A673 (cell line): ENCODE data around the gene RBM19. TPM values are rescaled to one million over a fixed set of nuclear protein-coding genes. Genes with fewer than 3 reads are reported as not detected.

Experiments used
- BruUV-seq: library from RNA; stranded (reverse); fragments of 400-500 nt; replicated peaks from 2 replicates; lab custom pipeline; 2021; lab: Mats Ljungman, UMichigan
- CTCF ChIA-PET: fragments of 300-600 bp; sonication (Branson Sonifier 250); formaldehyde crosslinking; loops from one replicate; lab custom pipeline; 2022; ENCODE audit warnings: antibody characterized with exemption; lab: Charles Lee
- POLR2A ChIA-PET: fragments of 300-600 bp; sonication (Branson Sonifier 250); formaldehyde crosslinking; loops from one replicate; lab custom pipeline; 2022; ENCODE audit warnings: antibody characterized with exemption; ENCODE audit not compliant: low non-redundant PET; lab: Charles Lee
- DNase-seq: peaks from one replicate; pipeline ENCODE4 v3.0.0-alpha.2; 2015; ENCODE audit warnings: low spot score
- H3K27ac ChIP-seq: fragments of 200-600 bp; sonication (generic); 2 replicates; pipeline ENCODE4 v1.5.1; 2016; ENCODE audit warnings: mixed run types, low read depth, mild to moderate bottlenecking, mixed read lengths, antibody characterized with exemption, low read length; ENCODE audit not compliant: poor library complexity, severe bottlenecking
- H3K27me3 ChIP-seq: fragments of 200-600 bp; sonication (generic); replicated peaks from 2 replicates; pipeline ENCODE4 v1.6.1; 2017; ENCODE audit warnings: mixed run types, low read depth, mild to moderate bottlenecking, mixed read lengths, antibody characterized with exemption, low read length; ENCODE audit not compliant: insufficient read depth, poor library complexity
- H3K36me3 ChIP-seq: fragments of 200-600 bp; sonication (generic); 2 replicates; pipeline ENCODE4 v1.6.1; 2016; ENCODE audit warnings: mixed run types, mild to moderate bottlenecking, mixed read lengths, antibody characterized with exemption, low read length; ENCODE audit not compliant: insufficient read depth, poor library complexity, severe bottlenecking
- H3K4me1 ChIP-seq: fragments of 200-600 bp; sonication (generic); 2 replicates; pipeline ENCODE4 v1.6.1; 2017; ENCODE audit warnings: mixed run types, mild to moderate bottlenecking, mixed read lengths, antibody characterized with exemption, low read length; ENCODE audit not compliant: insufficient read depth, poor library complexity, severe bottlenecking
- H3K4me3 ChIP-seq: fragments of 200-600 bp; sonication (generic); 2 replicates; pipeline ENCODE4 v1.5.1; 2016; ENCODE audit warnings: low read depth, mixed run types, mild to moderate bottlenecking, mixed read lengths, low read length; ENCODE audit not compliant: poor library complexity, severe bottlenecking
- H3K9me3 ChIP-seq: fragments of 200-600 bp; sonication (generic); 2 replicates; pipeline ENCODE4 v1.6.1; 2016; ENCODE audit warnings: mixed run types, low read depth, mild to moderate bottlenecking, mixed read lengths, antibody characterized with exemption, low read length; ENCODE audit not compliant: poor library complexity, severe bottlenecking
- CTCF ChIP-seq: fragments of 300-800, 200-600 bp; sonication (generic); conservative IDR thresholded peaks from 2 replicates; pipeline ENCODE4 v1.5.1; 2017; ENCODE audit warnings: low read depth, mild to moderate bottlenecking, antibody characterized with exemption, low read length, moderate library complexity, mixed read lengths
- EZH2 ChIP-seq: fragments of 200-600 bp; sonication (generic); IDR thresholded peaks from 2 replicates; pipeline ENCODE4 v1.6.1; 2017; ENCODE audit warnings: borderline replicate concordance, low read depth, mild to moderate bottlenecking, mixed read lengths, antibody characterized with exemption, low read length; ENCODE audit not compliant: poor library complexity, severe bottlenecking
- intact Hi-C: fragments of 100-400 bp; cut with micrococcal nuclease; formaldehyde crosslinking; loops from one replicate; pipeline ENCODE4 v1.10.0; 2022; ENCODE audit not compliant: unreplicated experiment
- total RNA-seq: library from RNA; stranded (reverse); gene quantifications from 2 replicates; pipeline ENCODE4 v1.2.3, GENCODE V29; 2021

The RBM19 gene
- total RNA-seq, 1 experiment from 2014 or later, result 47.1 TPM

GRCh38 chr12:113841786-113842185, 124.3 kb downstream of the RBM19 start:
- Histone ChIP-seq H3K4me3 (no peak overlapping the region), H3K9me3 (no peaks in the 10 kb centered on the region), H3K27ac (no peak overlapping the region), H3K4me1 (no peaks in the 10 kb centered on the region), H3K36me3 (no peaks in the 10 kb centered on the region), H3K27me3 (no peaks in the 10 kb centered on the region)
- CTCF ChIA-PET, result no interaction called here
- TF ChIP-seq CTCF, result no peak
- TF ChIP-seq EZH2, result no peak
- POLR2A ChIA-PET, result no interaction called here
- intact Hi-C loops, result no loop called here
- no peak for DNase-seq
- BruUV-seq, result no TSS peak

- TF ChIP-seq CTCF (no peak), EZH2 (no peak)
- Histone ChIP-seq H3K27ac (no peak overlapping the region), H3K36me3 (no peaks in the 10 kb centered on the region), H3K27me3 (no peaks in the 10 kb centered on the region), H3K4me3 (no peak overlapping the region), H3K4me1 (no peaks in the 10 kb centered on the region), H3K9me3 (no peaks in the 10 kb centered on the region)
- ChIA-PET POLR2A (no interaction called here), CTCF (no interaction called here)
- intact Hi-C loops, result no loop called here
- no TSS peak for BruUV-seq
- DNase-seq, result no peak
Observed at GRCh38 chr12:113840401-113841042, 125.6 kb downstream of the RBM19 start.

- Histone ChIP-seq H3K4me3 (no peak overlapping the region), H3K27ac (no peak overlapping the region), H3K4me1 (no peaks in the 10 kb centered on the region), H3K27me3 (no peaks in the 10 kb centered on the region), H3K9me3 (no peaks in the 10 kb centered on the region), H3K36me3 (no peaks in the 10 kb centered on the region)
- CTCF ChIA-PET, result no interaction called here
- POLR2A ChIA-PET, result no interaction called here
- intact Hi-C loops, result no loop called here
- no peak for DNase-seq
- TF ChIP-seq EZH2, result no peak
- BruUV-seq, result no TSS peak
Observed at GRCh38 chr12:113838896-113839295, 127.2 kb downstream of the RBM19 start.
